ENCODE data around the gene DYRK1A.

GRCh38 chr21:37425001-37425400, 58.4 kb downstream of the DYRK1A start:
- TF ChIP-seq CTCF (conservative IDR thresholded peaks at IDR 0.05) (no peak), EZH2 (IDR thresholded peaks at IDR 0.05; ENCODE audit: low read depth) (no peak)
